A549 (cell line): Measurements from ENCODE around the gene ARHGAP44.

Experiments used
- BHLHE40 ChIP-seq: IDR thresholded peaks from 2 replicates; pipeline ENCODE4 v1.6.1; 2012; ENCODE audit warnings: low read depth, low read length, inconsistent platforms
- CTCF ChIP-seq: fragments of >200 bp; sonication (Bioruptor Twin); formaldehyde crosslinking; IDR thresholded peaks from 3 replicates; pipeline ENCODE4 v1.5.1; 2016
- EP300 ChIP-seq, 2 experiments: fragments of >200 bp; sonication (Bioruptor Twin); formaldehyde crosslinking; IDR thresholded peaks; 2 replicates in 1 of 2; 3 replicates in 1 of 2; pipeline ENCODE4 v1.6.1; 2016 to 2017
- ESRRA ChIP-seq: fragments of 150-350 bp; IDR thresholded peaks from 2 replicates; pipeline ENCODE4 v1.6.1; 2014; ENCODE audit warnings: mild to moderate bottlenecking, low read length, borderline replicate concordance
- GATA3 ChIP-seq: IDR thresholded peaks from 2 replicates; pipeline ENCODE4 v1.6.1; 2012; ENCODE audit warnings: borderline replicate concordance
- MYC ChIP-seq: IDR thresholded peaks from 2 replicates; pipeline ENCODE4 v1.6.1; 2012; ENCODE audit warnings: mild to moderate bottlenecking, inconsistent platforms, low read length, improper control_type of control experiment, borderline replicate concordance
- POLR2A ChIP-seq: IDR thresholded peaks from 2 replicates; pipeline ENCODE4 v1.6.1; 2012; ENCODE audit warnings: mild to moderate bottlenecking, low read length
- REST ChIP-seq: fragments of 200-600 bp; sonication (generic); IDR thresholded peaks from 2 replicates; pipeline ENCODE4 v1.6.1; 2016; ENCODE audit warnings: antibody characterized with exemption, mild to moderate bottlenecking, moderate library complexity
- RFX5 ChIP-seq: fragments of 450-650 bp; IDR thresholded peaks from 2 replicates; pipeline ENCODE4 v1.7.1; 2014; ENCODE audit warnings: antibody characterized with exemption, mild to moderate bottlenecking, moderate library complexity
- RNF2 ChIP-seq: fragments of 200-600 bp; sonication (generic); IDR thresholded peaks from 2 replicates; pipeline ENCODE4 v1.6.1; 2016; ENCODE audit warnings: low read depth, mild to moderate bottlenecking, antibody characterized with exemption, moderate library complexity, borderline replicate concordance
- TP53 ChIP-seq: fragments of 250-450 bp; sonication (Bioruptor Pico); IDR thresholded peaks from 2 replicates; pipeline ENCODE4 v1.5.0; 2021; ENCODE audit warnings: mild to moderate bottlenecking, moderate library complexity

GRCh38 chr17:12961655-12962054 is 172.4 kb downstream of the ARHGAP44 start:
- TF ChIP-seq CTCF = no peak
- no peak for TF ChIP-seq RFX5
- no peak for TF ChIP-seq RNF2
- no peak for TF ChIP-seq REST
- no peak for TF ChIP-seq POLR2A
- no peak for TF ChIP-seq MYC
- no peak for TF ChIP-seq EP300 (IDR thresholded peaks at IDR 0.05)
- TF ChIP-seq ESRRA = no peak
- TF ChIP-seq TP53 (CRISPR knock-in tag) = no peak
- TF ChIP-seq BHLHE40 = no peak
- TF ChIP-seq GATA3 = no peak
